Right ventricle myocardium superior (tissue), 1 donor: ENCODE data around the gene MYZAP. TPM values are rescaled to one million over a fixed set of nuclear protein-coding genes. Genes with fewer than 3 reads are reported as not detected.

ENCODE experiments used
- ATAC-seq: fragments of 200-7000 bp; cut with Tn5 transposase; one replicate; pipeline ENCODE4 v1.9.1; 2020; ENCODE audit warnings: mild to moderate bottlenecking; ENCODE audit not compliant: poor library complexity
- DNase-seq: peaks from one replicate; pipeline ENCODE4 v3.0.0-alpha.2; 2020
- intact Hi-C: fragments of 100-400 bp; cut with DNase I; formaldehyde crosslinking; loops from one replicate; pipeline ENCODE4 v1.11.2; 2022
- total RNA-seq: library from RNA; stranded (reverse); fragmentation: NEBNext Ultra II Directional; extraction: Animal tissue kit (Norgen Biotek cat#: 25700); gene quantifications from one replicate; pipeline ENCODE4 v1.2.1, GENCODE V29; 2021
- donor health status: DM: no; HTN: yes; CAD: no; lungs with severe emphysema.

The MYZAP gene
- total RNA-seq, 1 donor from 2014 or later, result 966 TPM

DNA sequence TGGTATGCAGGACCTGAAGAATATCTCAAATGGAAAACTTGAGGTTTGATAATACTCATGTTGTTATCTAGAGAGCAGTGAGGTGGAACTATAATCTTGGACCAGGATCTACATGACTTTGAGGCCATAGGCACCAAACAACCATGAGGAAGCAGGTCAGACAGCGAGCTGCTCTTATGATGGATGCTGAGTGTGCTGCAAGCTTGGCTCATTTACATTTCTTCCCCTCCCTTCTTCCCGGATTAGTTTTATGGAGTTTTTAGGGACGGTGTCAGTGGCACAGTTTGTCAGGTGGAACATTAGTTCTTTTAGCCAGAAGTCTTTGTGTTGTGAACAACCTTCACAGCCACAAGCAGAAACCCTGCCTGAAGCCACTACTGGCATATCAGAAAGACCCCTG, 8.0 kb upstream of the MYZAP start:
- DNase-seq, result no peak
- intact Hi-C loops, result no loop called here
- no peak for ATAC-seq

DNA sequence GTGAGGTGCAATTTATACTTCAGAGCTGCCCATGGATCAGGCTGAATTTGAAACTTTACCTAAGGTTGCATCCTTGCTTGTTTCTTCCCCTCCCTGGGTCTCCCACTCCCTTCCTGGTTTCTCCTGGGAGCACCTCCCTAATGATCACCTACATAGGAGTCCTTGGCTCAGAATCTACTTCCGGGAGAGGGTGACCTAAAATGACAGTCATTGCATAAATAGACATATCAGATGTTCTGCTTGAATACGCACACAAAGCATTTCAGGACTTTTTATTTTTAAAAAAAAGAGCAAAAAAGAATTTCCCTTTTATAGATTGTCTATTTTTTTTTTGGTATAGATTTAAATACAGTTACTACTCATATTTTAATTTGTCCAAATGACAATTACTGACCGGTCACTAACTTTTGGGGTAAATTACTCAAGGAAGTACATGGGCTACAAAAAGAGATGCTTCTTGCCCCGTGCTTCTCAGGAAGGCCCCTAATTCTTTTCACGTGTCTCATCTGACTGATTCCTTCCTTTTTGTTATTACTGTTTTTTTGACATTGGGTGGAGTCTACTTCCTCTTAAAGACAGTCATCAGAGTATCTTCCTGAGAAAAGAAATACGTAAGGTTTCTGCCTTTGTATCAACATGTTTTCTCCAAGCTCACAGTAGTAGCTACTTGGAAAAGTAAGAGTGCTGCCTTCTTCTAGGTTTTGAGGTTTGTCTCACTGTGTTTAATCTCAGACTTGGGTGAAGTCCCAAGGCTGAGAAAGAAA, 4.9 kb upstream of the MYZAP start:
- no peak for DNase-seq
- intact Hi-C loops, result no loop called here
- no peak for ATAC-seq

DNA sequence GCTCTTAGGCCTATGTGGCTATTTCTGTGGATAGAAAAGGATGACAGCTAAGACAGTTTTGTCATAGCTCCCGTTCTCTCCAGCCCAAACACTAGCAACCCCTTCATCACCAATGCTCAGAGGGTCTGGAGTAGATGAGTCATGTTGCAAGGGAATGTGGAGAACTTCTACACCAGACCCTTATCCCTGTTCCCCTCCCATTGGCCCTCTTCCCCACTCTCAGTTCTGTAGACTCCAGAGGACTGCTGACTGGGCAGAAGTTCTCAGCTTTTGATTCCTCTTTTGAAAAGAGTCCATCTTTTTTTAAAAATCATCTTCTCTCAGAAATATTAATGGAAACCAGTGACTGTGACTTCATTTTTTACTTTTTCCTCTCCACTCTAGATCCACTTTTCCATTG, 2.4 kb upstream of the MYZAP start:
- ATAC-seq (no peak), DNase-seq (no peak)
- intact Hi-C loops, result no loop called here

DNA sequence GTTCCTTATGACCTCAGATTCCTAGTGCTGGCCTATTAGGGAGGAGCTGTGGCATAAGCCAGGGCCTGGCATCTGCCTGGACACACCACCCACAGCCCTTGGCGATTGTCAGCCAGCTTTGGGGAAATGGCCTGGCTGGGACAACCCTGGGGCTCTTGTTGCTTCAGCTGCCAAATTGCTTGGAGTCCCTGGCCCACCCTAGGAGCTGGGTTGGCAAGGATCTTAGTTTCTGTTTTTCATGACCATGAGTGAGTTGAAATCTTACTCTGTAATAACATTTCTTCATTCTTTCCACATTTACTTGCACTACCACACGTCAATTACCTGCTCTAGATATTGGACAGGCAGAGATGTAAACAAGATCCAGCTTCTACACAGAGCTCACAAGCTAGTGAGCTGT, 1.9 kb upstream of the MYZAP start:
- ATAC-seq (no peak), DNase-seq (peak; percentile 67)
- intact Hi-C loops, result no loop called here

DNA sequence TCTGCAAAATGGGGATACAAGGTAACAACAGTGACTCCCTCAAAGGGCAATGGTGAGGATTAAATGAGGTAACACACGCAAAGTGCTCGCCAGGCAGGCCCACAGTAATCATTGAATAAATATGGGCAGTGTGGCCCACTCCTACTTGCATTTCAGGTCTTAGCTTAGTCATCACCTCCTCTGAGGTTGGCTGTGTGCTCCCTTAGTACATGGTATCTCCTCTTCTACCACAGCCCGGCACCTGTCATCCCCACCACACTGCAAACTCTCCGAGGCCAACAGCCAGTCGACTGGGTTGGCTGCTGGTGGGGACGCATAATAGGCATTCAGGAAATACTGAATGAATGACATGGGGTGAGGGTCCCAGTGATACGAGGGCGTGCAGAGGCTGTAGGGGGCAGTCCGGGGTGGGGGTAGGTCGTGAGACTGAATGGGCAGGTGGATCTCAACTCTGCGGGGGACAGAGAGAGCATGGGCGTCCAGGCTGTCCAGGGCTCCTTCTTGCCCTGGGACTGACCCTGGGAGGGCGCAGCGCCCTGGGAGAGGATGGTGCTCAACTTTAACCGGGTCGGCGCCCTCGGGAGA, 375 bp upstream of the MYZAP start:
- ATAC-seq, result no peak
- no peak for DNase-seq
- intact Hi-C loops, result no loop called here

DNA sequence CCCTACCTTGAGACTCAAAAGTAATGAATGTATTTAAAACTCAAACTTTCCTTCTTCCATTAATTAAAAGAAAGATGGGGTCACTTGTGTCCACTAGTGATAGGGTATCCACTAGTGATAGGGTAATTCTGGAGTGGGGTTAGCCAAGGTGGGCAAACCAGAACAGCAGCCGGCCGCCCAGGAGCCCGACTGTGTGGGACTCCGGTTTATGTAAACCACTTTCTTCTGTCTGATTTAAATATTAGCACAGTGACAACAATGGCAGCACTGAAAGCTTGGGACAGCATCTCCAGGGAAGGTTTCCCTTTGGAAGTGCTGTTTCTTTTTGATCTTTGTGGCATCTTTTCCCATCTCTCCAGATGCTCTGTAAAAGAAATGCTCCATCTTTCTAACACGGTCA, 722 bp downstream of the MYZAP start:
- intact Hi-C loops, result no loop called here
- ATAC-seq (no peak), DNase-seq (no peak)

DNA sequence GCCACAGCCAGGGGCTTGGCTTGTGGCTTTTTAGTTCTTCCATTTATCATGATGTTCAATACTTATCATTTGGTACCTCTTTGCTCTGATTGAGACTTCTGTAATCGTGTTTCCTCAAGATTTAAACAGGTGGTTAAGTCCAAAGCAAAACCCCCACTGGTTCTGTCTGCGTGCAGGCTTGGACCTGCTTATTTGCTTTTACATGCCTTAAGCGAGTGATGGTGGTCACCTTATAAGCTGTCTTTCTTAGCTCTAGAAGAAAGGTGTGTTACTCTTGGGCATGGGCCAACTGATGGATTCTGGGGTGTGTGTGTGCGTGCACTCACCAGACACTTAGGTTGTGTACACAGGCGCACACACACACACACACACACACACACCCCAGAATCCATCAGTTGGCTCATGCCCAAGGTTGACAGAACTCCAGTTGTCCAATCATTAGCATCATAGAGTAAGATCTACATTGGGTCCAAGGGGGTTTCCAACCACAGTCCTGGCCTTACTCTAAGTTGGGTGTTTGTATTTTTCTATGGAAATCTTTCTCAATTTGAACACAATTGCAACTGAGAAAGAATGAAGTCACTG, 1.2 kb downstream of the MYZAP start:
- ATAC-seq, result no peak
- DNase-seq, result no peak
- intact Hi-C loops, result no loop called here

DNA sequence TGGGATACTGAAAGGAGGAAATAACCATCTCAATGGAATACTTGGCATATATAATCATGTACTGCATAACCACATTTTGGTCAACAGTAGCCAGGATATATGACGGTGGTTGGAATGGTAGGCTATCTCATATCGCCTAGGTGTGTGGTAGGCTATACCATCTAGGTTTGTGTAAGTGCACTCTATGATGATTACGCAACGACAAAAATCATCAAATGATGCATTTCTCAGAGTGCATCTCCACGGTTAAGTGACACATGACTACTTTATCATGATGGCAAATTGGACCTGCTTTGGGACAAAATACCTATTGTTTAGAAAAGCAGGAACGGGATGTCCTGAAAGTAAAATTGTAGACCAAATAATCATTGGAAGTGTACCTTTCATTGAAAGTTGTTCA, 2.8 kb downstream of the MYZAP start:
- no peak for DNase-seq
- no peak for ATAC-seq

DNA sequence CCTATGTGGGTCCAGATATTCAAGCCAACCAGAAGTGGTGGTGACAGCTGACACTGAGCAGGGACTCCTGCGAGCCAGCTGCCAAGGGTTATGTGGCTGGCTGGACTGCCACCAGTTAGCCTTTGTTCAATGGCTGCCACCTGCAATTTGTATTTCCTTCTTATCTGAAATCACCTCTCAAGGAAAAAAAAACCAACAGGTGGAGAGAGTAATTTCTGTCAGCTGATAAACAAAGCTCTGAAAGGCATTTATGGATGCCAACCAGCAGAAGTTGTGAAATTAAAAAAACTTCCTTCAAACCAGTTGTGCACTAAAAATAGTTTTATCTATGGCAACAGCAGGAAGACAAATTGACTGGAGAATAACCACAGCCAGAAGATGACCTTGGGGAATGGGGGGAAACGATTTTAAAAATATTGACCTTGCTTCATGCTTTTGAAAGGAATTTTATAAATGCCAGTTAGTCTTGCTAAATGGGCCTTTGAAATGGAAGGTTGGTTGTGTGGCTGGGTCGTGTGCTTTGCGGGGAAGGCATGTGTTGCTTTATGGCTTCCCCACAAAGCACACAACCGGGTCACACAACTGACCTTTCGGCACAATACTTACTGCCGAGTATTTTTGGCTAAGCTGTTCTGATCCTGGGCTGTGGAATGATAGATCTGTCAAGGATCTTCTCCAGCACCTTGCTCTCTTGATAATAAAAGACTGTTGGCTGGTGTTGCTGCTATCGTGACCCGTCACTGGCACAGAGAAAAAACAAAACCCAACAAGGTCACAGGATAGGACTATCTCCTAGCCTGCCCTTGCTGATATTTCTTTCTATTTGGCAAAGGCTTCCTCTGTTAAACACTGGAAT, 3.5 kb downstream of the MYZAP start:
- DNase-seq (peak; percentile 78), ATAC-seq (peak; percentile 62)
- intact Hi-C loops, result loop anchor here (5.0 kb wide), 1 partner anchor 33 kb away; no protein-coding TSS in a partner anchor

More for the DNA sequence above, 2.8 kb downstream of the MYZAP start:
- intact Hi-C loops, result no loop called here

DNA sequence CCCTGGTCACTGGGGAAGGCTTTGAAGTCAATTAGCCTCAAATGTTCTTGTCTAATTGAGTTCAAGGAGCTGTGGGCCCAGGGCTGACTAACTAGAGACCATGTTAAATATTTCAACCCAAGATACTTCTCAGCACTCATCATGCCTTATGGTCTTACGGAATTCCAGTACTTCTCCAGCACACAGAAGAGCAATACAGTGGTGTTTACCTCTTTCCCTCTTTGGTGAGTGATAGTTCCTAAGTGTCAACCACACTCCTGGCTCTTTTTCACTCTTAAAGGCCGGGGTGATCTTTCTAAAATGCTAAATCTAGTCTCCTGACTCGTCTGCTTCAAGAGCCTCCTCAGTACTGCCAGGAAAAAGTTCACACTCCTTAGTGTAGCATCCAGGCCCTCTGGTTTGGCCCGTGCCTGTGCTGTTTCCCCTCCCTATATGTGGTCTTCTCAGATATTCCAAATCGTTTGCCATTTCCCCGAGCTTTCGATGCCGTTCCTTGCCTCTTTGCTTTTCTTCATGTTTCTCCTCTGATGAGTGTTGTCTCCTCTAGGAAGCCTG, 4.7 kb downstream of the MYZAP start:
- peak; percentile 27 for ATAC-seq
- no peak for DNase-seq
- intact Hi-C loops, result loop anchor here (5.0 kb wide), 1 partner anchor 34 kb away; no protein-coding TSS in a partner anchor

DNA sequence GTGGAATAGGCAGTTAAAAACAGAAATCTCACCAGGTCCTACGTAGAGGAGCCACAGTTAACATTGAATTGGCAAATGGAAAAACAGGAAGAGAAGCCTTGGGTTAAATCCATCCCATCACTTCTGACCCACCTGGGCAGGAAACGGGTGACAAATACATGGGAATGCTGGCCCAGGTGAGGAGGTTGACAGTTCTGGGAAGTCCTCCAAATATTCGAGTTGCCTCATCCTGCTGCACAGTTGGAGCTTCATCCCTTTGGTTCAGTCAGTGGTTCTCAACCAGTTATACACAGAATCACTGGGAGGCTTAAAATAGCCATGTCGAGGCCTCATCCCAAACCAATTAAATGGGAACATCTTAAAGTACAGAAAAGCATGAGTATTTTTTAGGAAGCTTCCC, 5.3 kb downstream of the MYZAP start:
- DNase-seq, result no peak
- peak; percentile 13 for ATAC-seq
- intact Hi-C loops, result loop anchor here (5.0 kb wide), 1 partner anchor 35 kb away; no protein-coding TSS in a partner anchor

DNA sequence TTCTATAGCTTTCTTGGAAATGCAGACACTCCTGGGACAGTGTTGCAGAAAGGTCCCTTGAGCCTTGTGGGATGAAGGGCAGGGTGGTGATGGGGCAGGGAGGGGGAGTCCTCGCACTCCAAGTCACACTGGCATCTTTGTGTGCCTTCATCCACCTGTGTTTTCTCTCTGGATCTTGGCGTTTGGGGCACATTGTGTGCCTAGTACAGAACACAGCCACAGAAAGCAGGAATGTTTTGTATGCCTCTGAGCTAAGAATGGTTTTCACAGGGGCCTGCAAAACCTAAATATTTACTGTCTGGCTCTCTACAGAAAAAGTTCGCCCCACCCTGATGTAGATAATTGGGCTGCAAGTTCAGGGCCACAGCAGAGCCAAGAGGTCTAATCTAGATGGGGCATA, 5.7 kb downstream of the MYZAP start:
- intact Hi-C loops, result loop anchor here (5.0 kb wide), 1 partner anchor 35 kb away; no protein-coding TSS in a partner anchor
- DNase-seq, result no peak
- no peak for ATAC-seq

DNA sequence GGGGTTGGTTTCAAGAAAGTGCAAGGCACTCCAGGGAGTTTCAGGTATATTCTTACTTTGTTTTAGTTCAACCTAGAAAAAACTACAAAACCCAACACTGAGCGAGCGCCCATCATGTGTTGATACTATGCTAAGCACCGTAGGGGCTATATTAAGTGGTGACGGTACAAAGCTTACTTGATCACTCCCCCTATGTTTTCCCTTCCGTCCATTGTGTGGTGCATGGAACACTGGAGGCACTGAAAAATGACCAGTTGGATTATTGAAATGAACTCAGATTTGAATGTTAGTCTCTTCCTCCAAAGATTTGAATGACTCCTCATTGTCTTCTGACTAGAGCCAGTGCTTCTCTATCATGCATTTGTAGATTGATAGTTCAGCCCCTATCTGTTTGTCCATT, 6.6 kb downstream of the MYZAP start:
- DNase-seq (no peak), ATAC-seq (no peak)
- intact Hi-C loops, result loop anchor here (5.0 kb wide), 1 partner anchor 36 kb away; no protein-coding TSS in a partner anchor

DNA sequence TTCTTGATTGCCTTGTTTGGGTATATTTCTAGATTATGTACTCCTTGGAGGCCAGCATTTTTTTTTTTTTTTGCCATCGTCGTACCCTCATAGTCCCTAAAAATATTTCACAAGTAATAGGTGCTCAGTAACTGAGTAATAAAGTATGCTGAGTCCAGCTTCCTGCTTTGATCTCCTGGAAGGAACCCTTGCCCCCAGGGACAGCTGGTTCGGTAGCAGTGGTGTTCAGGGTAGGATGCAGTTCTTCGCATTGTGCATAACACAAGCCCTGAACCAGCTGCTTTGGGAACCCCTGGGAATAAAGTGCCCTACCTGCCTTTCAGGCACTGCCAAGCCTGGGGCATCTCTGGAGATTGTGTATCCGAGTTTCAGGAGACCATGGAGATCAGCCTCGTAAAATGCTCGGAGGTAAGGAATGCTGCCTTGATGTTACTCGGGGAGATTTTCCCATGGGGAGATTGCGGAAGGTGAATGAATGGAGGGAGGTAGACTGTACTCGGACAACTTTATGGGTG, 7.6 kb downstream of the MYZAP start:
- no peak for DNase-seq
- ATAC-seq, result no peak
- intact Hi-C loops, result loop anchor here (5.0 kb wide), 1 partner anchor 37 kb away; no protein-coding TSS in a partner anchor

DNA sequence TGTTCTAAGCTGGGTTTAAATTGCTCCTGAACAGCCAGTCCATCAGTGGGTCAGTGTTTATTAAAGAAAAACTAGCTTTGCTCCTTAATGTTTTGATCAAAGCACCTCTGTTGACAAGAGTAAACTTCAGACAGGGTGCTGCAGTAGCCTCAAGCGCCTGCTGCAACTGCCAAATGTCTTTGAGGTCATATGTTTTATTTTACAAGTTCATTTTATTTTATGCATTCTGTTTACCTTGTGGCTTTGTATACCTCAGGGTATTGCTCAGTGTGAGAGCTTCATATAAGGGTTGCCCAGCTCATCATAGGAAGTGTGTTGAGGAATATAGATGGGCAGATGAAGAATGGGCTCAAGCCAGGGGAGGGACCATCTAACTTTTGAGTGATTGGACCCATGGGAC, 8.5 kb downstream of the MYZAP start:
- intact Hi-C loops, result no loop called here
- no peak for DNase-seq
- ATAC-seq, result no peak

DNA sequence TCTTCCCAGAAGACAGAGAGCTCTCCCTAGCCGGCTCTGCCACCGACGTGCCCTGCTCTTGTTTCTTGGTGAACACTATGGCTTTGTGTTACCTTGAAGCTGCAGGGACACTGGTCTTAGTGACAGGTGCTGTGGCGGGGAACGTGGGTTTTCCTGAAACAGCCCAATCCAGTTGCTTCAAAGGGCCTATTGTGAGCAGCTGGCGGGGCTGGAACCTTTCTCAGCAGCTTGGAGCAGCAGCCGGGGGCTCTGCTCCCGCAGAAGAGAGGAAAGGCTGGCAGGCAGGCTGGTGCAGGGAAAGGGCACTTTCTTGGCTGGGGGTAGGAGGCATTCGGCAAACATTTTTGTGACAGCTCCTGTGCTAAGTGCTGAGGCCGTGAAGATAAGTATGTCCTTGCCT, 12.8 kb downstream of the MYZAP start:
- no peak for DNase-seq

DNA sequence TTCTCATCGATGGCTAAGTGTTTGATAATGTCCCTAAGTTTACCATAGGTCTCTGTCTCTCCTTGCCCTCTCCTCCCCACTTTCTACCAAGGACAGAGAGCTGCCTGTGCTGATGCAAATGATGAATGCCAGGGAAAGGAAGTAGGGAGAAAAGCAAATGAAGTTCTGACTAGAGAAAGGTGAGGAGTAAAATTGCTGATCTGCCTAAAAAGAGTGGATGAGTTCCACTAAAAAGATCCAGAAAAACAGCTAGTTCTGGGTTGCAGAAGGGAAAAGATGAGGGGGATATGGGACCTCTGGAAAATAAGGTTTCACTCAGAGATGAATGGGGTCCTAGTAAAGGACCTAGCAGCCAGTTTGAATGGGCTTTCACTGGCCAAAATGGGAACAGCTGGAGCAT, 13.8 kb downstream of the MYZAP start:
- DNase-seq, result no peak
- no peak for ATAC-seq
- intact Hi-C loops, result no loop called here

More for the DNA sequence above, 12.8 kb downstream of the MYZAP start:
- intact Hi-C loops, result no loop called here
- peak; percentile 54 for ATAC-seq

DNA sequence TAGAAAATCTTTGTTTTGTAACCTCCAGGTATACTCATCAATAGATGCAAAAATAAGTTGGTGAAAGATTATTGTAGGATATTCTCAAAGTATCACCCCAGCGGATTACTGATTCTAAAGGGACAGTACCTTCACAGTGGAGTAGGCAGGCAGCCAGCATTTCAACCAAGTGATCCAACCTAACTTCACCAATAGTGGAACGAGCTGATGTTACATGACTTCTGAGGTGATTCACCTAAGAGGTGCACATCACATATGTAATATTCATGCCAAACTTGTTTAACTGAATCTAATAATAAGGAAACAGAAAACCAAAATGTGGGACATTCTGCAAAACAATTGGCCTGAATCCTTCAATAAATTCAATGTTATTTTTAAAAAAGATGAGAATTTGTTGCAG, 14.3 kb downstream of the MYZAP start:
- DNase-seq, result no peak
- no peak for ATAC-seq
- intact Hi-C loops, result no loop called here

DNA sequence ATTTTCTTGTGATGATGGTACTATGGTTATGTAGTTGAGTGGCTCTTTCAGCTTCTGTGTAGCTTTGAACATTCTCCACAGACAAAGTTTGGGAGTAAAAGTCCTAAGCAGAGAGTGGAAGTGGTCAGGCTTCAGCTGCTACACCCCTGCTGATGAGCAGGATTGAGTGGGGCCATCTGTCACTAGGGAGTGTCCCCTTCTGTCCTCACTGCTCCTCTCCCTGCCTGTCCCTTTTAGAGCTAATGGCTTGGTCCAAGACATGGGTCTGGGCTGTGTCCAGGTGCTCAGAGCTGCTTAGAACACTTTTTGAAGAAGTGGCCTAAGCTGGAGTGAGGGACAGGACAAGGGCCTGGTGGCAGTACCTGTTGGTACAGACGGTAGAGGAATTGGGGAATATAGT, 15.1 kb downstream of the MYZAP start:
- intact Hi-C loops, result no loop called here
- no peak for ATAC-seq
- no peak for DNase-seq
